Measurements from ENCODE around the gene PRKCE.

PRKCE gene

GRCh38 chr2:45724335-45724734 lies 72.9 kb downstream of the PRKCE start:
- TF ChIP-seq CTCF (IDR thresholded peaks at IDR 0.05; ENCODE audit: control insufficient read depth, insufficient read depth, low read depth, low read length, missing control alignments) = no peak
- DNase-seq (ENCODE audit: low read depth) = no peak
- no peak overlapping the region for H3K4me3 ChIP-seq (ENCODE audit: control insufficient read depth, low read depth, low read length)

GRCh38 chr2:45725731-45726130 lies 74.3 kb downstream of the PRKCE start:
- no peak overlapping the region for H3K4me3 ChIP-seq (ENCODE audit: control insufficient read depth, low read depth, low read length)
- no peak for TF ChIP-seq CTCF (IDR thresholded peaks at IDR 0.05; ENCODE audit: control insufficient read depth, insufficient read depth, low read depth, low read length, missing control alignments)
- DNase-seq (ENCODE audit: low read depth) = no peak

GRCh38 chr2:45726188-45726587 lies 74.7 kb downstream of the PRKCE start:
- DNase-seq (ENCODE audit: low read depth) = no peak
- no peak for TF ChIP-seq CTCF (IDR thresholded peaks at IDR 0.05; ENCODE audit: control insufficient read depth, insufficient read depth, low read depth, low read length, missing control alignments)
- H3K4me3 ChIP-seq (ENCODE audit: control insufficient read depth, low read depth, low read length) = no peak overlapping the region

GRCh38 chr2:45728458-45728942 lies 77.0 kb downstream of the PRKCE start:
- no peak for DNase-seq (ENCODE audit: low read depth)
- no peak overlapping the region for H3K4me3 ChIP-seq (ENCODE audit: control insufficient read depth, low read depth, low read length)
- TF ChIP-seq CTCF (IDR thresholded peaks at IDR 0.05; ENCODE audit: control insufficient read depth, insufficient read depth, low read depth, low read length, missing control alignments) = no peak

GRCh38 chr2:45729753-45730512 lies 78.5 kb downstream of the PRKCE start:
- peak; percentile 4 for TF ChIP-seq CTCF (IDR thresholded peaks at IDR 0.05; ENCODE audit: control insufficient read depth, insufficient read depth, low read depth, low read length, missing control alignments)
- DNase-seq (ENCODE audit: low read depth) = no peak
- no peak overlapping the region for H3K4me3 ChIP-seq (ENCODE audit: control insufficient read depth, low read depth, low read length)

GRCh38 chr2:45731141-45731540 lies 79.7 kb downstream of the PRKCE start:
- TF ChIP-seq CTCF (IDR thresholded peaks at IDR 0.05; ENCODE audit: control insufficient read depth, insufficient read depth, low read depth, low read length, missing control alignments) = no peak
- DNase-seq (ENCODE audit: low read depth) = no peak
- H3K4me3 ChIP-seq (ENCODE audit: control insufficient read depth, low read depth, low read length) = no peak overlapping the region
